Measurements from ENCODE around the gene RAD9A. TPM values are rescaled to one million over a fixed set of nuclear protein-coding genes. Genes with fewer than 3 reads are reported as not detected.

The RAD9A gene
- total RNA-seq, 1 donor = 7.8 TPM

GRCh38 chr11:67405688-67406339 is 14.0 kb downstream of the RAD9A start:
- H3K4me3 ChIP-seq (ENCODE audit: low read length) = no peak overlapping the region
- H3K9me3 ChIP-seq (ENCODE audit: low read depth, low read length) = no peaks in the 10 kb centered on the region
- peaks cover 92% of the 10 kb centered on the region for H3K4me1 ChIP-seq (ENCODE audit: insufficient read depth, low read length)
- H3K27me3 ChIP-seq (ENCODE audit: insufficient read depth, low read length) = no peaks in the 10 kb centered on the region

- Histone ChIP-seq H3K9me3 (ENCODE audit: low read depth, low read length) (no peaks in the 10 kb centered on the region), H3K4me3 (ENCODE audit: low read length) (no peak overlapping the region), H3K27me3 (ENCODE audit: insufficient read depth, low read length) (no peaks in the 10 kb centered on the region), H3K4me1 (ENCODE audit: insufficient read depth, low read length) (peaks cover 96% of the 10 kb centered on the region)
Measured at GRCh38 chr11:67406420-67406968, 14.7 kb downstream of the RAD9A start.

GRCh38 chr11:67406969-67407687 is 15.3 kb downstream of the RAD9A start:
- H3K27me3 ChIP-seq (ENCODE audit: insufficient read depth, low read length) = no peaks in the 10 kb centered on the region
- peak overlapping the region; percentile 8 for H3K4me3 ChIP-seq (ENCODE audit: low read length)
- H3K4me1 ChIP-seq (ENCODE audit: insufficient read depth, low read length) = peaks cover 100% of the 10 kb centered on the region
- no peaks in the 10 kb centered on the region for H3K9me3 ChIP-seq (ENCODE audit: low read depth, low read length)

GRCh38 chr11:67407688-67408163 is 15.9 kb downstream of the RAD9A start:
- H3K4me1 ChIP-seq (ENCODE audit: insufficient read depth, low read length) = peaks cover 100% of the 10 kb centered on the region
- H3K4me3 ChIP-seq (ENCODE audit: low read length) = no peak overlapping the region
- H3K9me3 ChIP-seq (ENCODE audit: low read depth, low read length) = no peaks in the 10 kb centered on the region
- no peaks in the 10 kb centered on the region for H3K27me3 ChIP-seq (ENCODE audit: insufficient read depth, low read length)

GRCh38 chr11:67408437-67409200 is 16.8 kb downstream of the RAD9A start:
- Histone ChIP-seq H3K9me3 (ENCODE audit: low read depth, low read length) (no peaks in the 10 kb centered on the region), H3K4me3 (ENCODE audit: low read length) (peak overlapping the region; percentile 36), H3K4me1 (ENCODE audit: insufficient read depth, low read length) (peaks cover 100% of the 10 kb centered on the region), H3K27me3 (ENCODE audit: insufficient read depth, low read length) (no peaks in the 10 kb centered on the region)

GRCh38 chr11:67409261-67409666 is 17.5 kb downstream of the RAD9A start:
- peaks cover 100% of the 10 kb centered on the region for H3K4me1 ChIP-seq (ENCODE audit: insufficient read depth, low read length)
- peak overlapping the region; percentile 36 for H3K4me3 ChIP-seq (ENCODE audit: low read length)
- no peaks in the 10 kb centered on the region for H3K9me3 ChIP-seq (ENCODE audit: low read depth, low read length)
- no peaks in the 10 kb centered on the region for H3K27me3 ChIP-seq (ENCODE audit: insufficient read depth, low read length)

- Histone ChIP-seq H3K4me3 (ENCODE audit: low read length) (peak overlapping the region; percentile 36), H3K4me1 (ENCODE audit: insufficient read depth, low read length) (peaks cover 98% of the 10 kb centered on the region), H3K27me3 (ENCODE audit: insufficient read depth, low read length) (peaks cover 2% of the 10 kb centered on the region), H3K9me3 (ENCODE audit: low read depth, low read length) (no peaks in the 10 kb centered on the region)
Measured at GRCh38 chr11:67409781-67410368, 18.1 kb downstream of the RAD9A start.

GRCh38 chr11:67410369-67410831 is 18.6 kb downstream of the RAD9A start:
- no peaks in the 10 kb centered on the region for H3K9me3 ChIP-seq (ENCODE audit: low read depth, low read length)
- peaks cover 96% of the 10 kb centered on the region for H3K4me1 ChIP-seq (ENCODE audit: insufficient read depth, low read length)
- no peak overlapping the region for H3K4me3 ChIP-seq (ENCODE audit: low read length)

GRCh38 chr11:67410984-67411784 is 19.4 kb downstream of the RAD9A start:
- no peak overlapping the region for H3K4me3 ChIP-seq (ENCODE audit: low read length)
- no peaks in the 10 kb centered on the region for H3K9me3 ChIP-seq (ENCODE audit: low read depth, low read length)
- peaks cover 93% of the 10 kb centered on the region for H3K4me1 ChIP-seq (ENCODE audit: insufficient read depth, low read length)
- peaks cover 5% of the 10 kb centered on the region for H3K27me3 ChIP-seq (ENCODE audit: insufficient read depth, low read length)

More at GRCh38 chr11:67410369-67410831, 18.6 kb downstream of the RAD9A start:
- peaks cover 5% of the 10 kb centered on the region for H3K27me3 ChIP-seq (ENCODE audit: insufficient read depth, low read length)

GRCh38 chr11:67411785-67412152 is 20.0 kb downstream of the RAD9A start:
- Histone ChIP-seq H3K9me3 (ENCODE audit: low read depth, low read length) (no peaks in the 10 kb centered on the region), H3K27me3 (ENCODE audit: insufficient read depth, low read length) (peaks cover 5% of the 10 kb centered on the region), H3K4me3 (ENCODE audit: low read length) (no peak overlapping the region), H3K4me1 (ENCODE audit: insufficient read depth, low read length) (peaks cover 93% of the 10 kb centered on the region)

GRCh38 chr11:67412495-67413179 is 20.9 kb downstream of the RAD9A start:
- peaks cover 93% of the 10 kb centered on the region for H3K4me1 ChIP-seq (ENCODE audit: insufficient read depth, low read length)
- H3K4me3 ChIP-seq (ENCODE audit: low read length) = no peak overlapping the region
- peaks cover 5% of the 10 kb centered on the region for H3K27me3 ChIP-seq (ENCODE audit: insufficient read depth, low read length)
- H3K9me3 ChIP-seq (ENCODE audit: low read depth, low read length) = no peaks in the 10 kb centered on the region

- Histone ChIP-seq H3K27me3 (ENCODE audit: insufficient read depth, low read length) (peaks cover 5% of the 10 kb centered on the region), H3K4me1 (ENCODE audit: insufficient read depth, low read length) (peaks cover 93% of the 10 kb centered on the region), H3K9me3 (ENCODE audit: low read depth, low read length) (no peaks in the 10 kb centered on the region), H3K4me3 (ENCODE audit: low read length) (no peak overlapping the region)
Measured at GRCh38 chr11:67413266-67413849, 21.6 kb downstream of the RAD9A start.
